ENCODE measurements around the gene TYMS. TPM values are rescaled to one million over a fixed set of nuclear protein-coding genes. Genes with fewer than 3 reads are reported as not detected.
A peak's percentile ranks its signal among the peaks of the same experiment; 100 is the strongest.

The TYMS gene
- total and polyA plus RNA-seq, 9 of the 15 experiments (the other 6 are each of a cell fraction or from before 2014, with no cell fraction given): 69.1 to 409 (median 175) TPM

- TF ChIP-seq ATF6 (CRISPR knock-in tag; IDR thresholded peaks at IDR 0.05): no peak
- no peak for TF ChIP-seq ZBTB17 (CRISPR knock-in tag; IDR thresholded peaks at IDR 0.05)
- TF ChIP-seq SIRT6 (IDR thresholded peaks at IDR 0.05; ENCODE audit: low read depth, low read length): no peak
- TF ChIP-seq ZBTB12 (CRISPR knock-in tag; IDR thresholded peaks at IDR 0.05): no peak
- TF ChIP-seq ZNF507 (tag; conservative IDR thresholded peaks at IDR 0.05): no peak
- TF ChIP-seq XRCC5 (IDR thresholded peaks at IDR 0.05; ENCODE audit: low read depth, low read length): no peak
- TF ChIP-seq ZNF184 (CRISPR knock-in tag; IDR thresholded peaks at IDR 0.05): no peak
Observed at GRCh38 chr18:647304-647703, 10.1 kb upstream of the TYMS start (continued).

- Histone ChIP-seq H3K36me3 (ENCODE audit: control insufficient read depth, insufficient read depth, low read length) (no peaks in the 10 kb centered on the region), H3K9me1 (ENCODE audit: control insufficient read depth, insufficient read depth, low read length) (no peaks in the 10 kb centered on the region), H2AFZ (ENCODE audit: low read depth, low read length) (no peak overlapping the region), H3K27ac (ENCODE audit: extremely low read depth, low read depth, low read length) (no peak overlapping the region), H3K4me3 (no peak overlapping the region), H3K4me1 (replicated peaks in 1 of 2; ENCODE audit: control insufficient read depth in 2 of 2, insufficient read depth in 2 of 2, low read length in 2 of 2) (peaks cover 2 to 16% of the 10 kb centered on the region in 2 experiments; a peak in 4 of 5 replicates), H3K9ac (ENCODE audit: insufficient read depth in 1 of 2, low read depth in 2 of 2, low read length in 2 of 2) (no peak overlapping the region), H3K4me2 (ENCODE audit: insufficient read depth, low read length) (no peak overlapping the region), H3K79me2 (ENCODE audit: control insufficient read depth, insufficient read depth, low read length) (peaks cover 3% of the 10 kb centered on the region; the same call in 1 of the 3 replicates), H4K20me1 (replicated peaks; ENCODE audit: control insufficient read depth, insufficient read depth, low read length) (no peaks in the 10 kb centered on the region), H3K9me3 (replicated peaks; ENCODE audit: control insufficient read depth, insufficient read depth, low read depth, low read length) (no peaks in the 10 kb centered on the region), H3K27me3 (ENCODE audit: control insufficient read depth in 2 of 2, insufficient read depth in 2 of 2, low read length in 2 of 2) (no peaks in the 10 kb centered on the region)
- CTCF ChIA-PET (ENCODE audit: low intra/inter-chr PET ratio): no interaction called here
- TF ChIP-seq JUND (IDR thresholded peaks at IDR 0.05; ENCODE audit: borderline replicate concordance, low read depth, low read length) (no peak), JUND (tag; IDR thresholded peaks at IDR 0.05; ENCODE audit: borderline replicate concordance, low read depth, low read length) (0 out of 3 replicates have a peak, but pooled peaks have one; percentile 25), ATF3 (IDR thresholded peaks at IDR 0.05) (peak; percentile 54), ATF3 (CRISPR knock-in tag; conservative IDR thresholded peaks at IDR 0.05) (no peak), NCOR1 (IDR thresholded peaks at IDR 0.05) (0 out of 2 replicates have a peak, but pooled peaks have one; percentile 3), DMBX1 (CRISPR knock-in tag; IDR thresholded peaks at IDR 0.05; ENCODE audit: borderline replicate concordance) (no peak), C11orf30 (IDR thresholded peaks at IDR 0.05; ENCODE audit: low read depth) (peak; percentile 12; the same call in 1 of the 2 replicates), FOXP1 (CRISPR knock-in tag; IDR thresholded peaks at IDR 0.05) (no peak), ZNF133 (CRISPR knock-in tag; IDR thresholded peaks at IDR 0.05) (no peak), GTF2B (IDR thresholded peaks at IDR 0.05; ENCODE audit: extremely low read depth, insufficient read length) (no peak)
- POLR2A ChIA-PET: interaction anchor here (0.8 to 1.9 kb wide), 2 partner anchors 9 to 53 kb away, joined by 4 to 7 read pairs; no protein-coding TSS in a partner anchor
- FAIRE-seq: no peak
- in situ Hi-C loops (cut with MboI) (no loop called here), intact Hi-C loops (cut with micrococcal nuclease) (no loop called here)
- ATAC-seq: no peak
- no TSS peak for BruUV-seq (replicated peaks)
- no peak for DNase-seq (ENCODE audit: extremely low read depth in 1 of 4, low spot score in 3 of 4)
- 40% methylated on average over 5 of the region's 5 CpGs for WGBS (ENCODE audit: insufficient coverage, low coverage, missing lambda C conversion rate)
Observed at GRCh38 chr18:649341-649740, 8.1 kb upstream of the TYMS start.
